HG03442 (cell line): ENCODE results near the gene TMEM269.
"Not testable (repeated sequence)": the region's sequence is repeated elsewhere in the genome, so short reads cannot be mapped to it uniquely, and the experiment has no call there.

ENCODE experiments used
- ATAC-seq: cut with Tn5 transposase; IDR thresholded peaks from one replicate; pipeline ENCODE4 v1.9.1; 2021; ENCODE audit warnings: mild to moderate bottlenecking, moderate library complexity; ENCODE audit not compliant: unreplicated experiment

Gene TMEM269

GRCh38 chr1:42773420-42773819 is 11.4 kb upstream of the TMEM269 start:
- no peak for ATAC-seq

GRCh38 chr1:42774928-42775526 is 9.8 kb upstream of the TMEM269 start:
- ATAC-seq: no peak

- no peak for ATAC-seq
Measured at GRCh38 chr1:42776502-42776901, 8.3 kb upstream of the TMEM269 start.

GRCh38 chr1:42777852-42778251 is 6.9 kb upstream of the TMEM269 start:
- ATAC-seq: no peak

- no peak for ATAC-seq
Measured at GRCh38 chr1:42779725-42780124, 5.1 kb upstream of the TMEM269 start.

GRCh38 chr1:42780176-42780575 is 4.6 kb upstream of the TMEM269 start:
- ATAC-seq: no peak

GRCh38 chr1:42783092-42783491 is 1.7 kb upstream of the TMEM269 start:
- no peak for ATAC-seq

GRCh38 chr1:42784547-42784945 is 245 bp upstream of the TMEM269 start:
- no peak for ATAC-seq

- ATAC-seq: no peak
Measured at GRCh38 chr1:42786097-42786496, 1.3 kb downstream of the TMEM269 start.

- no peak for ATAC-seq
Measured at GRCh38 chr1:42788021-42788420, 3.2 kb downstream of the TMEM269 start.

- no peak for ATAC-seq
Measured at GRCh38 chr1:42793824-42794223, 9.0 kb downstream of the TMEM269 start.

- ATAC-seq: no peak
Measured at GRCh38 chr1:42797414-42797813, 12.6 kb downstream of the TMEM269 start.

- ATAC-seq: no peak
Measured at GRCh38 chr1:42797979-42798378, 13.2 kb downstream of the TMEM269 start.

GRCh38 chr1:42801832-42802473 is 17.2 kb downstream of the TMEM269 start:
- ATAC-seq: no peak

- ATAC-seq: no peak
Measured at GRCh38 chr1:42806171-42806570, 21.4 kb downstream of the TMEM269 start.

- no peak for ATAC-seq
Measured at GRCh38 chr1:42806593-42806992, 21.8 kb downstream of the TMEM269 start.

GRCh38 chr1:42807056-42807668 is 22.4 kb downstream of the TMEM269 start:
- ATAC-seq: no peak

GRCh38 chr1:42814815-42815214 is 30.0 kb downstream of the TMEM269 start:
- not testable (repeated sequence) for ATAC-seq

- ATAC-seq: no peak
Measured at GRCh38 chr1:42815941-42816584, 31.3 kb downstream of the TMEM269 start.

- peak; percentile 80 for ATAC-seq
Measured at GRCh38 chr1:42816585-42817439, 32.0 kb downstream of the TMEM269 start, which contains the start of the genes ERMAP and SVBP. TSS of gene ERMAP (plus strand) at chr1:42817122. CDS start at chr1:42830449, 13,327 bp downstream. TSS of gene SVBP (minus strand) at chr1:42817397. CDS start at chr1:42816544, 853 bp downstream.

- no peak for ATAC-seq
Measured at GRCh38 chr1:42817440-42817767, 32.6 kb downstream of the TMEM269 start.
